ENCODE results near the gene SHQ1. TPM values are rescaled to one million over a fixed set of nuclear protein-coding genes. Genes with fewer than 3 reads are reported as not detected.
A peak's percentile ranks its signal among the peaks of the same experiment; 100 is the strongest.

The SHQ1 gene
- total RNA-seq, 1 donor from 2014 or later: 20.7 TPM

DNA sequence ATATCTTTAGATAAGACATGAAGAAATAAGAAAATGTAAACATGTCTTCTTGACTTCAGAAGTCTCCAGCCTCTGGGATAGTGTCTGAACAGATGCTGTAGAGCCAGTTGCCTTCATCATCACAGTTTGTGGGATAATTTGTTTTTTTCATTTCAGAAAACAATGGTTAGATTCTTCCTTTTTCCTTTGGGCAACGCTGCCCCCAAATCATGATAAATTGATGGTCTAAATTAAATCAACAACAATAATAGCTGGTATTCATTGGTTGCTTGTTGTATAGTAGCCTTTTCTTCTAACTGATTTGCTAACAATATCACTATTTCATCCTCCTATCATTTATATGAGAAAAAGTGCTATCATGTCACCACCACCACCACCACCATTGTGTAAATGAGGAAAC is 12.6 kb upstream of the SHQ1 start:
- H3K27ac Mint-ChIP-seq (ENCODE audit: unreplicated experiment): no peak overlapping the region
- no peak for DNase-seq (ENCODE audit: low read depth, low spot score)
- H3K9me3 Mint-ChIP-seq: no peaks in the 10 kb centered on the region
- TF ChIP-seq, protein P1, sequence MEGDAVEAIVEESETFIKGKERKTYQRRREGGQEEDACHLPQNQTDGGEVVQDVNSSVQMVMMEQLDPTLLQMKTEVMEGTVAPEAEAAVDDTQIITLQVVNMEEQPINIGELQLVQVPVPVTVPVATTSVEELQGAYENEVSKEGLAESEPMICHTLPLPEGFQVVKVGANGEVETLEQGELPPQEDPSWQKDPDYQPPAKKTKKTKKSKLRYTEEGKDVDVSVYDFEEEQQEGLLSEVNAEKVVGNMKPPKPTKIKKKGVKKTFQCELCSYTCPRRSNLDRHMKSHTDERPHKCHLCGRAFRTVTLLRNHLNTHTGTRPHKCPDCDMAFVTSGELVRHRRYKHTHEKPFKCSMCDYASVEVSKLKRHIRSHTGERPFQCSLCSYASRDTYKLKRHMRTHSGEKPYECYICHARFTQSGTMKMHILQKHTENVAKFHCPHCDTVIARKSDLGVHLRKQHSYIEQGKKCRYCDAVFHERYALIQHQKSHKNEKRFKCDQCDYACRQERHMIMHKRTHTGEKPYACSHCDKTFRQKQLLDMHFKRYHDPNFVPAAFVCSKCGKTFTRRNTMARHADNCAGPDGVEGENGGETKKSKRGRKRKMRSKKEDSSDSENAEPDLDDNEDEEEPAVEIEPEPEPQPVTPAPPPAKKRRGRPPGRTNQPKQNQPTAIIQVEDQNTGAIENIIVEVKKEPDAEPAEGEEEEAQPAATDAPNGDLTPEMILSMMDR (conservative IDR thresholded peaks at IDR 0.05): no peak
- no peak overlapping the region for H3K4me3 Mint-ChIP-seq
- peaks cover 81% of the 10 kb centered on the region for H3K27me3 Mint-ChIP-seq (ENCODE audit: low read depth)
- H3K36me3 Mint-ChIP-seq (ENCODE audit: low read depth): no peaks in the 10 kb centered on the region
- no peaks in the 10 kb centered on the region for H3K4me1 Mint-ChIP-seq

DNA sequence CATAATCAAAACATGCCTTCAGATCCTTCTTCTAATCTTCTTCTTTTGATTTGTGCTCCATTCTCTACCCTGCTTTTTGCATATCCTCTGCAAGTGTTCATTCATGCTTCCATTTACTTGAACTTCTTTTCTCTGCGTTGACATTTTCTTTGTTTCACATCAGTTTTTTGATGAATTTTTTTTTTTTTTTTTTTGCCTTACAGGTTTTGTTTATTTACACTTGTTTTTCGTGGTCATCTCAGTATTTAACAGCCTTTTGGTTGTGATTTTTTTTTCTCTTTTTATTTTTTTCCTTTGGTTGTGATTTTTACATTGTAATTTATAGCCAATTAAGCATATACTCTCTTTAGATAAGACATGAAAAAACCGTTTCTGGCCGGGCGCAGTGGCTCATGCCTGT is 11.8 kb upstream of the SHQ1 start:
- H3K9me3 Mint-ChIP-seq: no peaks in the 10 kb centered on the region
- TF ChIP-seq, protein P1 (conservative IDR thresholded peaks at IDR 0.05): no peak
- no peak overlapping the region for H3K4me3 Mint-ChIP-seq
- no peaks in the 10 kb centered on the region for H3K36me3 Mint-ChIP-seq (ENCODE audit: low read depth)
- no peak for DNase-seq (ENCODE audit: low read depth, low spot score)
- H3K27me3 Mint-ChIP-seq (ENCODE audit: low read depth): peaks cover 79% of the 10 kb centered on the region
- H3K4me1 Mint-ChIP-seq: no peaks in the 10 kb centered on the region
- H3K27ac Mint-ChIP-seq (ENCODE audit: unreplicated experiment): no peak overlapping the region

DNA sequence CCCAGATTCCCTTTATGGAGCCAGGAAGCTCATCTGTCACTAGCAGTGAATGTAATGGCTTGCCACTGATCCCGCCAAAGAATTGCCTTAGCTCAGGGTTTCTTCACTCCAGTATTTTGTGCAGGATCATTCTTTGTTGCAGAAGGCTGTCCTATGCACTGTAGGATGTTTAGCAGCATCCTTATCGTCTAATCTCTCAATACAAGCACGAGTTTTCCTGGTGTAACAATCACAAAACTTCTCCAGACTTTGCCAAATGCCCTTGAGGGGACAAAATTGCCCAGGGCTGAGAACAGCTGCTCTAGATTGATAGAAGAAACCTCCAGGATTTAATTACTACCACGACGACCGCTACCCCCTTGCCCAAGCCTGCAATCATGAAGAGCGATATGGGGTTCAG is 6.8 kb upstream of the SHQ1 start:
- no peaks in the 10 kb centered on the region for H3K4me1 Mint-ChIP-seq
- H3K9me3 Mint-ChIP-seq: no peaks in the 10 kb centered on the region
- DNase-seq (ENCODE audit: low read depth, low spot score): no peak
- H3K27me3 Mint-ChIP-seq (ENCODE audit: low read depth): peaks cover 72% of the 10 kb centered on the region
- H3K4me3 Mint-ChIP-seq: no peak overlapping the region
- no peak overlapping the region for H3K27ac Mint-ChIP-seq (ENCODE audit: unreplicated experiment)
- TF ChIP-seq, protein P1 (conservative IDR thresholded peaks at IDR 0.05): no peak
- H3K36me3 Mint-ChIP-seq (ENCODE audit: low read depth): no peaks in the 10 kb centered on the region

DNA sequence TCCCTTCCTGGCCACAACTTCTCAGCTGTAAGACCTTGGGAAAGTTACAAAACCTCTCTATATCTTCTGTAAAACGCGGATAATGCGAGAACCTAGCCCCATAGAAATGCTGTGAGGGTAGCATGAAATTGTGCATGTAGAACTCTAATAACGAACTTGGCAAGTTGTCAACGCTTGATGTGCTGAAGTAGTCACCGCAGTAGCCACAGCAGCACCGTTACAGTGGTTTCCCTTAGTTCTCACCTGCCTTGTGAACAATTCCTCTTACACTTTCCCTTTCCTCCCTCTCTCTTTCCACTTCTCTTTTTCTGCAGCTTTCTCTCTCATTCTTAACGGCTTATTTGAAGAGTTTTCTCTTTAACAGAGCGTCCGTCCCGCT is 447 bp upstream of the SHQ1 start:
- DNase-seq (ENCODE audit: low read depth, low spot score): no peak
- TF ChIP-seq, protein P1 (conservative IDR thresholded peaks at IDR 0.05): no peak
- peak overlapping the region; percentile 88 for H3K4me3 Mint-ChIP-seq
- H3K27ac Mint-ChIP-seq (ENCODE audit: unreplicated experiment): no peak overlapping the region
- H3K36me3 Mint-ChIP-seq (ENCODE audit: low read depth): no peaks in the 10 kb centered on the region
- H3K4me1 Mint-ChIP-seq: peaks cover 35% of the 10 kb centered on the region
- H3K9me3 Mint-ChIP-seq: no peaks in the 10 kb centered on the region
- H3K27me3 Mint-ChIP-seq (ENCODE audit: low read depth): peaks cover 57% of the 10 kb centered on the region

DNA sequence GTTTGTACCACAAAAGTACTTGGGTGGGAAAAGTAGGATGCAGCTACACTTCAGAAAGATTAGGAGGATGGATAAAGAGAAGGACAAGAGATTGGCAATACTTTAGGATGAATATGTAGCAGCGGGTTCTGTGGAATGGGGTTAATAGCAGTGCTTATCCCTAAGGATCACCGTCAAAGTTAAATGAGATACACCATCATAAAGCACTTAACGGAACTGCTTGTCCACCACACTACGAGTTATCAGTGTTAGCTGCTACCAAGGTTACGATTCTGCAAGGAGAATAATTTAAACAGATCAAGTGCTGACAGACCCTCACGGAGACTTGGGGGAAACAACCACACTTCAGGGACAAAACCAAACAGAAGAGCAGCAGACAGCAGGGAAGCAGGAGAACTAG is 963 bp downstream of the SHQ1 start:
- no peak overlapping the region for H3K27ac Mint-ChIP-seq (ENCODE audit: unreplicated experiment)
- peaks cover 35% of the 10 kb centered on the region for H3K4me1 Mint-ChIP-seq
- peaks cover 53% of the 10 kb centered on the region for H3K27me3 Mint-ChIP-seq (ENCODE audit: low read depth)
- no peaks in the 10 kb centered on the region for H3K36me3 Mint-ChIP-seq (ENCODE audit: low read depth)
- DNase-seq (ENCODE audit: low read depth, low spot score): no peak
- no peaks in the 10 kb centered on the region for H3K9me3 Mint-ChIP-seq
- peak overlapping the region; percentile 88 for H3K4me3 Mint-ChIP-seq
- TF ChIP-seq, protein P1 (conservative IDR thresholded peaks at IDR 0.05): no peak

DNA sequence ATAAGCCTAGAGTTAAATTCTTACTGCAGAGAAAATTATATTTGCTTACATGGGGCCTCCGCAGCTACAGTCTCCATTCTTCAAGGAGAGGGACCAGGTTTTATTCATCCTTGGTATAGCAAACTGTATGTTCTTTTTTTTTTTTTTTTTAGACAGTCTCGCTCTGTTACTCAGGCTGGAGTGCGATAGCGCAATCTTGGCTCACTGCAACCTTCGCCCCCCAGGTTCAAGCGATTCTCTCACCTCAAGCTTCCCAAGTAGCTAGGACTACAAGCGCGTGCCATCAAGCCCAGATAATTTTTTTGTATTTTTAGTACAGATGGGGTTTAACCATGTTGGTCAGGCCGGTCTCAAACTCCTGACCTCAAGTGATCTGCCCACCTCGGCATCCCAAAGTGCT is 2.1 kb downstream of the SHQ1 start:
- peaks cover 35% of the 10 kb centered on the region for H3K4me1 Mint-ChIP-seq
- peaks cover 44% of the 10 kb centered on the region for H3K27me3 Mint-ChIP-seq (ENCODE audit: low read depth)
- DNase-seq (ENCODE audit: low read depth, low spot score): no peak
- peak overlapping the region; percentile 88 for H3K4me3 Mint-ChIP-seq
- no peak overlapping the region for H3K27ac Mint-ChIP-seq (ENCODE audit: unreplicated experiment)
- TF ChIP-seq, protein P1 (conservative IDR thresholded peaks at IDR 0.05): no peak
- peaks cover 3% of the 10 kb centered on the region for H3K9me3 Mint-ChIP-seq
- H3K36me3 Mint-ChIP-seq (ENCODE audit: low read depth): peaks cover 10% of the 10 kb centered on the region

All from neural crest cell (in vitro differentiated cells).